ENCODE measurements around the gene BSG.
"Not testable (repeated sequence)": the region's sequence is repeated elsewhere in the genome, so short reads cannot be mapped to it uniquely, and the experiment has no call there.

The BSG gene

DNA sequence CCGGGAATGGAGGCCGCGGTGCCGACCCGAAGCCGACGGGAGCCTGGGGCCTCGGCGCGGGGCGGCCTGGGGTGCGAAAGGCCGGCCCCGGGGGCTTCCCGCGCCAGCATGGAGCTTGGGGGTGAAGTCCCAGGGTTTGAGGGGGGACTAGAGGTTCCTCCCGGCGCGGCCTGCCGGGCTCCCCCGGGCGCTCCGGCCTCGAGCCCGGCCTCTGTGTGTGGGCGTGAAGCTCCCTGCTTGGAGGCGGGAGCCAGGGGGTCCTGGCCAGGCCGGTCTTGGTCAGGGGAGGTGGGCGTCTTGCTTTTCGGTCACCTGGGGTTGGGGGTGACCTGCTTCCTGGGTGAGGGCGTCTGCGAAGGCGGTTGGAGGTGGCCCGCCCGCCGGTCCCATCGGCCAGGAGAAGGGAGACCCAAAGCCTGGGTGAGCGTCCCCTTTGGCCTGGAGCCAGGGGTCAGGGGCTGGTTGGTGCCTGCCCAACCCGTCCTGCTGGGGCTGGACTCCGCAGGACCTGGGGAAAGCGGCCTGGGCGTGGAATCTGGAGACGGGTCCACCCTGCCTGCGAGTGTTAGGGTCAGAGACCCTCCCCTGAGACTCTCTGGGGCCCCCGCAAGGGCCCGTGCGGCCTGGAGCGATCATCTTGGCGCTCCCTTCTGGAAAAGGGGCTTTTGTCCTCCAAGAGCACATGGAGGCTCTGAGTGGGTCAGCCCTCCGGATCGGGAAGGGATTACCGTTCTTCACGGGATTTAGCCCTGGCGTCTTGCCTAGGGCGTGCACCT is 535 bp downstream of the BSG start:
- DNase-seq, result peak in 1 of 2 donors; percentile 42

DNA sequence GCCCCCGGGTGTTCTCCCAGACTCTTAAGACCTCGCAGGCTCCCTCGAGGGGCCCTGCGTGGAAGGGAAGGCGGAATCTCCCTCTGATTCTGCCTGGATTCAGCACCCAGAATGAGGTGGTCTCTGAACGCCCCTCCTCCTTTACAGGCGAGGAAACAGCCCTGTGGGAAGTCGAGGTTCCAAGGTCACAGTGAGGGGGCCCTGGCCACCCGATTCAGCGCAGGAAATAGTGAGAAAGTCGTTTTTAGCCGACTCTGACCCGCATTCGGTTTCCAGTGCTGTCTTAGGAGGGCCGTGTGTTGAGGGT is 1.1 kb downstream of the BSG start:
- no peak for DNase-seq

DNA sequence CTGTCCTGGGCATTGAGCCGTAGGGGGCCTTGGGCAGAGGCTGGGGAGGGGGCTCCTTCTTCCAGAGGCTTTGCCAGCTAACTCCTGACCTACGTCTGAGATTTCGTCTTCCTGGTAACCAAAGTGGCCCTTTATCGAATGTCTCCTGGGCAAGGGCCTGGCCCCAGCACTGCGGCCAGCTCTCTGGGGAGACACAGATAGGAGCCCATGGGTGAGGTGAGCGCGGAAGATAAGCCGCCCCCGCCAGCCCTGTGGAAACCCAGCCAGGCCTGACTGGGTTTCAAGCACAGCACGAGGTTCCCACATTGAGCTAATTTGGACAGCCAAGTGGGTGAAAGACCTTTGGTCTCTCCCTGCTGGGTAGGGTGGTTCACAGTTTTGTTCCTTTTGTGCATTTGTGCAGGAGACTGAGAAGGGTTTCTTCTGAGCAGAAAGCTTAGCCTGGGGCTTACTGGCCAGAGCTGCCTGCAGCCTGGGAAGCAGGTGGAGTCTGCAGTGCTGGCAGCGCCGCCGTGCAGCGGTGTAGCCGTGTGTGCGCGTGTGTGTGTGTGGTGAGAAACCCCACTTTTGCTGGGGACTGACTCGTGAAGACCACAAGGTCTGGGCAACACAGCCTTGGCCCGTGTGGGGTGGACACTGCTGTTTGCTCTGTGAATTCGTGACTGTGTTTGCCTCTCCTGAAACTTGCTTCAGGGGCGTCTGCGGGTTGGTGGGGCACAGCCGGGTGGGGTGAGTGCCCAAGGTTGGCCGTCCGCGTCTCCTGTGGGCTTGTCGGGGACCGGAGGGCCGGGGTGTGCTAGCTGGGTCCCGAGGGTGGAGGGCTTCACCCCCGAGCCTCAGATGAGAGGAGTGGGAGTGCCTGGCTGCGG is 2.5 kb downstream of the BSG start:
- peak in 1 of 2 donors; percentile 30 for DNase-seq

DNA sequence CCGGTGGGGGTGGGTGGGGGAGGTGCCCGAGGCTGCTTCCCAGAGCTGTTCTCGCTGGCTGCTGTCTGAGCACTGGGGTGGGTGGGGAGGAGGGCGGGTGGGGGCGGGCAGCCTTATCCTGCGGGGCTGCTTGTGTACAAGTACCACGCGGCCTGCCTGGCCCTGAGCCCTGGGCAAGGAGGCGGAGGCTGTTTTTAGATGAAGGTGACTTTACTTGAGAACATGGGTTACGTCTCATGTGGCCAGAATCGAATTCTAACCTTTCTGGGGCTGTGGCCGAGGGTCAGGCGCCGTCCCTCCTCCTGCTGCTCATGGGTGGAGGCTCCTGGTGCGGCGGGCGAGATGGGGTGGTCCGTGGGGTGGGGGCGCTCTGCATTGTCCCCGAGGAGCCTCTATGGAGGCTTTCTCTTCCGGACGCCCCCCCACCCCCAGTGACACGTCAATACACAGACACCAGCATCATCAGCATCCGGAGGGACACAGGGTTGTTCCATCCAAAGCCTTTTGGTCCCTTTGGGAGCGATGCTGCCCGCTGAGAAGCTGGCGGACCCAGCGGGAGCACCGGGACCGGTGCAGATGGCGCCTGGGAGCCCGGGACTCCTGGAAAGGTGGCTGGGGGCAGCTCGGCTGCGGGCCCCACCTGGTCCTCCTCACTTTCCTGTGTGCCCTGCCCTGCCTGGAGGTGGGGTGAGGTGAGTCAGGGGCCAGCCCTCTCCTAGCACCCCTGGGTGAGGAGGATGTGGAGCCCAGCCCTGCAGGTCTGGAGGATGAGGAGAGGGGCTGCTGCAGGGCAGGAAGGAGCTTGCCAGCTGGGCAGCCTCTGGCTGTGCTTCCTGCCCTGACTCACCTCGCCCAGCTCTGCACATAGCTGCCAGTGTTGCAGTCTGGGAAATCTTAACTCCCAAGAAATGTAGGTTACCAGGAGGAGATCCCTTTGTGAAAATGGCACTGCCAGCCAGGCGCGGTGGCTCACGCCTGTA is 3.4 kb downstream of the BSG start:
- no peak for DNase-seq

DNA sequence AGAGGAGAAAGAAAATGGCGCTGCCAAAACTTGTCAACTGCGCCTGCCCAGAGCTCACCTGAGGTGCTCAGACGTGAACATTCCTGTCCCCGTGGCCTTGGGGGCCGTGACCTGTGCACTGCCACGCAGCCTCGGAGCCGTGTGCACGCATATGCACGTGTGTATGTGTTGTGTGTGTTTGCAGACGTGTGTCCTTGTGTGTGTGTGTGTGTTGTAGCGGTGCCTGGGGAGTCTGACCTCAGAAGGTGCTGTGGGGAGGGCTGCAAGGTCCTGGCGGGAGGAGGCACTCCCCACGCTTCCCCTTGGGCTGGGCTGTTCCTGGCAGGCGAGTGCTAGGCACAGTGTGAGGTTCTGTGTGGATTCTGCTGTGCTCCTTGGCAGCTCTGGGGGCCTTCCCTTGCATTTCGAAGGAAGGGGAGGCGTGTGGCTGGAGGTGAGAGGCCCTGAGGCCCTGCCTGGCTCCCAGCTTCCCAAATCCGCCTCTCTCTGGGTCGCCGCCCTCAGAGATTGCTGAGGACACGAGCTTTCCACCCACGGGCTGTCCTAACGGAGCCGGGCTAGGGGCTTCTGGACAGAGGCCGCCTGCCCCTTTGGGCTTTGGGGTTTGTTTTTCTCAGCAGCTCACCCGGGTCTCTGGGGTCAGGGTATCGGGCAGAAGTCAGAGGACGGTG is 4.5 kb downstream of the BSG start:
- no peak for DNase-seq

DNA sequence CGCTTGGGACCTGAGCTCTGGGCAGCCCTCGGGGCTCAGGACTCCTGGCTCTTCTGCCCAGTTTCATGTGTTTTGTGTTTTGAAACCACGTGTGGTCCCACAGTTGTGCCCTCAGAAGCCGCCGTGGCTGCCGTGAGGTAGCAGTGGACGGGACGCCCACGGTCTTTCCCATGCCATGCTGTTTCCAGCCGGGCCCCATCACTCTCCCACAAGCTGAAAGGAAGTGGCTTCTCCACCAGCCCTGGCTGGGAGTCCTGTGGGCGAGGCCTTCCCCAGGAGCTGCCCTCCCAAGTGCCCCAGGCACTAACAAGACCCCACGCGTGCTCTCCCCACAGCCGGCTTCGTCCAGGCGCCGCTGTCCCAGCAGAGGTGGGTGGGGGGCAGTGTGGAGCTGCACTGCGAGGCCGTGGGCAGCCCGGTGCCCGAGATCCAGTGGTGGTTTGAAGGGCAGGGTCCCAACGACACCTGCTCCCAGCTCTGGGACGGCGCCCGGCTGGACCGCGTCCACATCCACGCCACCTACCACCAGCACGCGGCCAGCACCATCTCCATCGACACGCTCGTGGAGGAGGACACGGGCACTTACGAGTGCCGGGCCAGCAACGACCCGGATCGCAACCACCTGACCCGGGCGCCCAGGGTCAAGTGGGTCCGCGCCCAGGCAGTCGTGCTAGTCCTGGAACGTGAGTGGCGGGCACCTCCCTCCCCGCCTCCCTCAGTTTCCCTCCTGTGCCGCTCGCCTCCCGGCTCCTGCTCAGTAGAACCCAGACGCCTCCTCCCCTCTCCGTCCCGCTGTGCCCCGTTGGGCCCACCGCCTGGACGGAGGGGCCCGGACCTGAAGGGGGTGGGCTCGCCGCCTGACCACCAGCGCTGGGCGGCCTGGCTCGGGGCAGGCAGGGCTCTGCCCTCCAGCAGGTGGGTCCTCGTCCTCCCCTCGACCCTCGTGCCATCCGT is 5.3 kb downstream of the BSG start:
- DNase-seq, result peak in 1 of 2 donors; percentile 29

DNA sequence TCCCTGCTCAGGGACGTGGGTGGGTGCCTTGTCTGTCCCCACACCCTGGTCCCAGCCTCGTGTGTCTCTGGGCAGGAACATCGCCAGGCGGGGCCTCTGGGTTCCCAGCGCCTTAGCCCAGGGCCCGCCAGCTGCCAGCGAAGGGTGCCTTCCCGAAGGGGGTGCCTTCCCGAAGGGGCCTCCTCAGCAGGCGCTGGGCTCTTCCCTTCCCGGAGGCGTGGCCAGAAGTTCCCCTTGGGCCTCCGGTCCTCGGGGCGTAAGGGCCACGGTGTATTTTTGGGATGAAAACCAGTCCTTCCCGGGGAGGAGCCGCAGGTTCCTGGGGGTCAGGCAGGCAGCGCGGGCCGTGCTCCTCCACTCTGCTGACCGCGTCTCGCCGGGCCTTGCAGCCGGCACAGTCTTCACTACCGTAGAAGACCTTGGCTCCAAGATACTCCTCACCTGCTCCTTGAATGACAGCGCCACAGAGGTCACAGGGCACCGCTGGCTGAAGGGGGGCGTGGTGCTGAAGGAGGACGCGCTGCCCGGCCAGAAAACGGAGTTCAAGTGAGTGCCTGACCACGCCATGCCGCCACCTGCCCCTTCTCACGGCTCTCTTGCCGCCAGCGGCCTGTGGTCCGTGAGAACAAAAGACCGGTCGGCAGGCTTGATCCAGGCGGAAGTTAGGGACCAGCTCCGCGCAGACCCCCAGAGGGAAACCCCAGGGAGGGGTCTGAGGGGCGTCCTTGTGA is 6.9 kb downstream of the BSG start:
- no peak for DNase-seq

DNA sequence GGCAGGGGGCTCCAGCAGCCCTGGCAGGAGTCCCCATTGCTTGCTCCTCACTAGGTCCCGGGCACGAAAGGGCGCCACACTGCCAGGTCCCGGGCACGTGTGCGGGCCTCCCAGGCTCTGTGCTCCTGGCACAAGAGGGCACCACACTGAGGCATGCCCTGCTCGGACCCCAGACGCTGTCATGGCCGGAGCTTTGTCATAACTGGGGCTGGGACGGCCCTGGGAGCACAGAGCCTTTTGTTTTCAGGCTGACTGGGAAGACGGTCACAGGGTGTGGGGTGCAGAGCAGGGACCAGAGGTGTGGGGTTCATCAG is 7.4 kb downstream of the BSG start:
- no peak for DNase-seq

DNA sequence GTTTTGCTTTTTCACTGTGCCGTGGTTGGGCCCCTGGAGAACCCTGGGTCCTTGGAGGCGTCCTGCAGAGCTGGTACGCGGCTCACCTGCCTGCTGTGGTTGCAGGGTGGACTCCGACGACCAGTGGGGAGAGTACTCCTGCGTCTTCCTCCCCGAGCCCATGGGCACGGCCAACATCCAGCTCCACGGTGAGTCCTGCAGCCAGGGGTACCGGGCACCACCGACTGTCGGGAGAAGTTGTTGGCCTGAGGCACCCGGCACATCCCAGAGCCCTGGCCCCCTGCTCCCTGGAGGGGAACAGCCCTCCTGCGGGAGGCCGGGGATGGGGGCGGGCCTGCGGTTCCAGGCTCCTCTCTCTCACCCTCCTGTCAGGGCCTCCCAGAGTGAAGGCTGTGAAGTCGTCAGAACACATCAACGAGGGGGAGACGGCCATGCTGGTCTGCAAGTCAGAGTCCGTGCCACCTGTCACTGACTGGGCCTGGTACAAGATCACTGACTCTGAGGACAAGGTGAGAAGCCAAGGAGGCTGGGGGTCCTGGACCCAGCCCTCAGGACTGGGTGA is 8.0 kb downstream of the BSG start:
- no peak for DNase-seq

DNA sequence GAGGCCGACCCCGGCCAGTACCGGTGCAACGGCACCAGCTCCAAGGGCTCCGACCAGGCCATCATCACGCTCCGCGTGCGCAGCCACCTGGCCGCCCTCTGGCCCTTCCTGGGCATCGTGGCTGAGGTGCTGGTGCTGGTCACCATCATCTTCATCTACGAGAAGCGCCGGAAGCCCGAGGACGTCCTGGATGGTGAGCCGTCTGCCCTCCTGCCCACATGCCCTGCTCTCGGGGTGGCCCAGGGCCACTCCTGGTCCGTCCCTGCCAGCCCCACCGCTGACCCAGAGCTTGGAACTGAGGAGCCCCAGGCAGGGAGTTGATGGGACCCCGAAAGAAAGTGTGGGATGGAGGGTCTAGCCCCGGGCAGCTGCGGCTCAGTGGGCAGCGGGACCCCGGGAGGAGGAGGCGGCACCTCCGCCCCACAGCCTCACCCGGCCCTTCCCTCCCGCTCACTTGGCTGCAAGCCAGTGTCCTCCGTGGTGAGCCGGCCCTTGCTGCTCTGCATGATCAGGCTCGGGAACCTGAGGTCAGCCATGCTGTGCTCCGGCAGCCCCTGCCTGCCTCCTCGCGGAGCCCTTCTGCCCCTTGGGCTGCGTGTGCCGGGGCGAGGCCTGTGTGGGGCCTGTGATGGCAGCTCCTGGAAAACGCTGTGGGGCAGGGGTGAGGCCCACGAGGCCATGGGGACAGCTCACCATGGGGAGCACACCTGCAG is 9.2 kb downstream of the BSG start:
- no peak for DNase-seq

DNA sequence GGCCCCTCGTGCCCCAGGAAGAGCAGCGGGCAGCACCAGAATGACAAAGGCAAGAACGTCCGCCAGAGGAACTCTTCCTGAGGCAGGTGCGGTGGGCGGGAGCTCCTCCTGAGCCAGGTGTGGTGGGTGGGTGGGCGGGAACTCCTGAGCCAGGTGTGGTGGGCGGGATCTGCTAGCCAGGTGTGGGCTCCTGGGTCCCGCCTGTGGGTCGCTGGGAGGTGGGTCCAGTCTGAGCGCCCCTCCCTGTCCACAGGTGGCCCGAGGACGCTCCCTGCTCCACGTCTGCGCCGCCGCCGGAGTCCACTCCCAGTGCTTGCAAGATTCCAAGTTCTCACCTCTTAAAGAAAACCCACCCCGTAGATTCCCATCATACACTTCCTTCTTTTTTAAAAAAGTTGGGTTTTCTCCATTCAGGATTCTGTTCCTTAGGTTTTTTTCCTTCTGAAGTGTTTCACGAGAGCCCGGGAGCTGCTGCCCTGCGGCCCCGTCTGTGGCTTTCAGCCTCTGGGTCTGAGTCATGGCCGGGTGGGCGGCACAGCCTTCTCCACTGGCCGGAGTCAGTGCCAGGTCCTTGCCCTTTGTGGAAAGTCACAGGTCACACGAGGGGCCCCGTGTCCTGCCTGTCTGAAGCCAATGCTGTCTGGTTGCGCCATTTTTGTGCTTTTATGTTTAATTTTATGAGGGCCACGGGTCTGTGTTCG is 10.3 kb downstream of the BSG start:
- DNase-seq, result peak; percentile 39 to 59

DNA sequence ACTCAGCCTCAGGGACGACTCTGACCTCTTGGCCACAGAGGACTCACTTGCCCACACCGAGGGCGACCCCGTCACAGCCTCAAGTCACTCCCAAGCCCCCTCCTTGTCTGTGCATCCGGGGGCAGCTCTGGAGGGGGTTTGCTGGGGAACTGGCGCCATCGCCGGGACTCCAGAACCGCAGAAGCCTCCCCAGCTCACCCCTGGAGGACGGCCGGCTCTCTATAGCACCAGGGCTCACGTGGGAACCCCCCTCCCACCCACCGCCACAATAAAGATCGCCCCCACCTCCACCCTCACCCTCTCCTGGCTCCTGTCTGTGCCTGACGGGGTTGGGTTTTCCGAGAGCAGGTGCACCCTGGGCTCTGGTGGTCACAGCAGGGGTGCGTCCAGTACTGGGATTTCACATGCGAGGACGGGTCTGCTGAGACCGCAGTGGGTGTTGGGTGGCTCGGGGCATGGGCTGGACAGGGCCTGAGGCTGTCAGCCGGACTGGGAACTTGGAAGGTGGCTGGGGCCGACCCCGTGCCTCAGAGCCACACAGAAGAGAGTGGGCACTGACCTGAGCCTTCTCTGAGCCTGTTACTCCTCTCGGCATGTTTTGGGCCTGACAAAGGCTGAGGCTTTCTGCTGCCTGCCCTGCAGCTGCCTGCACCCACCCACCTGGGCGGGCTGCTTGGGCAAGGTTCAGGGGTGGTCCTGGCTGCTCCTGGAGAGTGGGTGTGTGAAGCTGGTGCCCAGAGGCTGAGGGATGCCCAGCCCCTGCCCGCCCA is 11.0 kb downstream of the BSG start:
- no peak for DNase-seq

DNA sequence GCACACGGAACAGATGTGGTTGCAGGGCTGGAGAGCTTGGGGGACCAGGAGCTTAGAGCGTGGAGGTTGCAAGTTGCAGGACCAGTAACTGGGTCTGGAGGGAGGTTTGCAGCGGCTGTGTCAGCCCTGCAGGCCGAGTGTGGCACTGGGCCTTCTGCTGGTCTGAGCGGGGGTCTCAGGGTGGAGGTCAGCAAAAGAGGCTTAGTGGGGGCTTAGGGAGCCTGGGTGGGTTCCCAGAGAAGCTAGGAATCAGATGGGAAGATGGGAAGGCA is 11.5 kb downstream of the BSG start:
- no peak for DNase-seq

DNA sequence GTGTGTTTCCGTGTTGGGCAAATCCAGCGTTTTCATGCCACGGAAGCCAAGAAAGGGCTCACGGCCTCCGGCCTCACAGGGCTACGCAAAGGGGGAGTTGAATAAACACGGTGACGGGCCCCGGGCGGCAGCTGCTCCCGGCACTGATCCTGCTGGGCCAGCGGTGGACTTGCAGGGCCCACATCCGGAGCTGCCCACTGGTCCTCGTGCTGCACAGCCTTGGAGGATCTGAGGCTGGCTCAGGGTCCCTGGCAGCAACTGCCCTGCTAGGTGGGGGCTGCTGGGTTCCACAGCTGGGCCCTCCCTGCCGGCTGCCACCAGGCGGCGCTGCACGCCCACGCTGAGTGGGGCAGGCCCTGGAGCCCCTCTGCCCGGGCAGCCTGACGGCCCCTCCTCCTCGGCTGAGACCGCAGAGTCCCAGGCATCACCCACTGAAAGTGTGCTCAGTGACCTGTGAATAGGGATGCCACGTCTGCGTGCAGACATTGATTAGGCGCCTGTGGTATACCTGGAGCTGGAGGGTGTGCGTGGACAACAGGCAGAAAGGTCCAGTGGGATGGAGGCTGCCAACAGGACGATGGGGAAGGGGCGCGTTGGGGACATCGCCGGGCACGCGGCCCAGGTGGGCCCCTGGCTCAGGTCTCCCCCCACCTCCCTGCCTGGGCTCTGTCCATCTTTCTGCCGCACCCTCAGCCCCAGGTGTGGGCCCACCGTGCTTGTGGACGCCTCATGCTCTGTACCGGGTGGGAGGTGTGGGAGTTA is 12.0 kb downstream of the BSG start:
- DNase-seq, result peak in 1 of 2 donors; percentile 23

DNA sequence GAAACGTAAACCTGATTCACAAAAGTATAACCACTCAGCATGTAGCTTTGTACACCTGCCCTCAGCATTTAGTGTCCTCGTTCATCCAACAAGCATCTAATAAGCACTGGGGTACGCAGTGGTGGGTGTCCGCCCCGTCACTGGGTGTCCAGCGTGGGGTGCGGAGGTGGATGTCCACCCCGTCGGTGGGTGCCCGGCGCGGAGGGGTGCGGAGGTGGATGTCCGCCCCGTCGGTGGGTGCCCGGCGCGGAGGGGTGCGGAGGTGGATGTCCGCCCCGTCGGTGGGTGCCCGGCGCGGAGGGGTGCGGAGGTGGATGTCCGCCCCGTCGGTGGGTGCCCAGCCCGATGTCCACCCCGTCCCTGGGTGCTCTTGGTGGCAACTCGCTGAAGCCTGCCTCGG is 12.8 kb downstream of the BSG start:
- DNase-seq, result not testable (repeated sequence)

DNA sequence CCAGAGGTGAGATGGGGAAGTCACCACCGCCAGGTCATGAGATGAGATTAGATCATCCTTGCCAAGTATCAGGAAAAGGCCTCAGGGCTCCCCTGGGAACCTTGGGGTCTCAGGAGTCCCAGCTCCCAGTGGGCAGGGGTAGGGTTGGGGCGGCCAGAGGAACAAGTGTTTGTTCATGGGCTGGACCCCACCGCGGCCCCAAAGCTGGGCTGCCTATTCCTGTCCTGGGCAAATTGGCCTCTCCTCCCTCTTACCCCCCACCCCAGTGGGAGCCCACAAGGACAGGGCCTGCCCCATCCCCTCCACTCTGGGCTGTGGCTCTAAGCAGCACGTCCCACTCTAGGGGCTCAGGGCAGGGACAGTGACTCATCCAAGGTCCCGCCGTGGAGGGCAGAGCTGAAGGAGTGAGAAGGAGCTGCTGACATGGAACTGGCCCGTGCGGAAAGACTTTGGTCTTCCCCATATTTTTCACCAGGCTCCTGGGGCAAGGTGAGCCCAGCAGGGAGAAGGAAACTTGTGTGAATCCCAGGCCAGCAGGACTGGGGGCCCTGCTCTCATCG is 13.2 kb downstream of the BSG start:
- no peak for DNase-seq

DNA sequence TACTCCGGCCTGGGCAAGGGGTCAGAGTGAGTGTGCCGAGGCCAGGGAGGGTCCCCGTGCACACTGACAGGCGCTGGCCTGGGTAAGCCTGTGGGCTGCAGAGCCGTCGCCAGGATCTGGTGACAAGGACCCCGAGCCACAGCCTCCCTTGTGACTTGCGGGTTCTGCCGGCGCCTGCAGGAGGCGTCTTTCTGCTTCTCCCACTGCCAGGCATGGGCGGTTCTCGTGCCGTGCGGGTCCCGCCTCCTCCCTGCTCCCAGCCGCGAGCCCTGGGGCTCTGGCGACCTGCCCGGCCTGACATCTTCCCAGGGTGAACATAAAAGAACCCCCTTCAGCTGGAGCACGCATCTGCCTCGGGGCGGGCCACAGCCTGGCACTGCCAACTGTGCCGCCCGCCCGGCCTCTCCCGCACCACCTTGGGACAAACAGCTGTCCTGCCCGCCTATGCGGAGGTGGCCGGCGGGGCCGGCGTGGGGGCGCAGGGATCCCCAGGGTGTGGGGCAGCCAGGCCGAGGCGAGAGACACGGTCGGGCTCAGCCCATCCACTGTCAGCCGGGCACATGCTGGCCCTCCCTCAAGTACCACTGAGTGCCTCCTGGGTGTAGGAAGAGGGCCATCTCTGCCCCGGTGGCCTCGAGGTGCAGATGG is 15.8 kb downstream of the BSG start:
- peak; percentile 50 to 75 for DNase-seq
